C4-2B (cell line): ENCODE data around the gene TTC28.

Experiments used
- CTCF ChIP-seq: fragments of 450-650 bp; conservative IDR thresholded peaks from 2 replicates; pipeline ENCODE4 v1.5.1; 2017; ENCODE audit warnings: mild to moderate bottlenecking
- ZFX ChIP-seq: fragments of 450-650 bp; IDR thresholded peaks from 2 replicates; pipeline ENCODE4 v1.6.1; 2017

- no peak for TF ChIP-seq CTCF
- TF ChIP-seq ZFX: no peak
These were observed 171.7 kb downstream of the TTC28 start for GRCh38 chr22:28507896-28508295.
